HG03439 (cell line): Measurements from ENCODE around the gene C5orf24.

Experiments used
- ATAC-seq: cut with Tn5 transposase; IDR thresholded peaks from one replicate; pipeline ENCODE4 v1.9.1; 2021; ENCODE audit warnings: mild to moderate bottlenecking, moderate library complexity; ENCODE audit not compliant: unreplicated experiment

C5orf24 gene

GRCh38 chr5:134905246-134905996 is 59.7 kb downstream of the C5orf24 start:
- peak; percentile 40 for ATAC-seq

- ATAC-seq, result no peak
These were observed 61.0 kb downstream of the C5orf24 start for GRCh38 chr5:134906811-134907210.
